NCI-H146 treated with DMSO at 0.1 percent for 48 hours (cell line): ENCODE data around the gene NDUFB2.
"Not testable (repeated sequence)": the region's sequence is repeated elsewhere in the genome, so short reads cannot be mapped to it uniquely, and the experiment has no call there.

Source experiments
- DNase-seq: peaks from one replicate; lab custom pipeline; 2025; ENCODE audit not compliant: unreplicated experiment; lab: John Stamatoyannopoulos, UW

NDUFB2 gene

GRCh38 chr7:140696680-140697446, at the start of gene NDUFB2:
TSS of gene NDUFB2 (plus strand) at chr7:140696708. CDS start at chr7:140696745, 37 bp downstream.
- DNase-seq = peak; percentile 75

GRCh38 chr7:140646931-140647647, 49.4 kb upstream of the NDUFB2 start:
- DNase-seq = peak; percentile 85

GRCh38 chr7:140649556-140650205, 46.8 kb upstream of the NDUFB2 start:
- DNase-seq = no peak

- DNase-seq = no peak
Observed at GRCh38 chr7:140650367-140650766, 46.1 kb upstream of the NDUFB2 start.

- DNase-seq = peak; percentile 57
Observed at GRCh38 chr7:140653319-140654108, 43.0 kb upstream of the NDUFB2 start.

- no peak for DNase-seq
Observed at GRCh38 chr7:140654109-140654387, 42.5 kb upstream of the NDUFB2 start.

GRCh38 chr7:140654661-140655060, 41.8 kb upstream of the NDUFB2 start:
- DNase-seq = no peak

GRCh38 chr7:140655511-140656408, 40.7 kb upstream of the NDUFB2 start:
- no peak for DNase-seq

- no peak for DNase-seq
Observed at GRCh38 chr7:140656548-140657515, 39.7 kb upstream of the NDUFB2 start.

- no peak for DNase-seq
Observed at GRCh38 chr7:140657891-140658290, 38.6 kb upstream of the NDUFB2 start.

- DNase-seq = no peak
Observed at GRCh38 chr7:140659856-140660255, 36.7 kb upstream of the NDUFB2 start.

GRCh38 chr7:140661124-140661523, 35.4 kb upstream of the NDUFB2 start:
- DNase-seq = no peak

- DNase-seq = not testable (repeated sequence)
Observed at GRCh38 chr7:140662938-140663337, 33.6 kb upstream of the NDUFB2 start.

GRCh38 chr7:140667476-140667875, 29.0 kb upstream of the NDUFB2 start:
- DNase-seq = no peak

GRCh38 chr7:140668641-140669040, 27.9 kb upstream of the NDUFB2 start:
- no peak for DNase-seq

- DNase-seq = no peak
Observed at GRCh38 chr7:140669352-140669751, 27.2 kb upstream of the NDUFB2 start.

GRCh38 chr7:140669862-140670261, 26.6 kb upstream of the NDUFB2 start:
- not testable (repeated sequence) for DNase-seq

- no peak for DNase-seq
Observed at GRCh38 chr7:140670343-140670935, 26.1 kb upstream of the NDUFB2 start.

GRCh38 chr7:140671966-140672365, 24.5 kb upstream of the NDUFB2 start:
- no peak for DNase-seq
